HG02852 (cell line): ENCODE results near the gene MAN2A2.

Source experiments
- ATAC-seq: cut with Tn5 transposase; IDR thresholded peaks from one replicate; pipeline ENCODE4 v1.9.1; 2021; ENCODE audit warnings: mild to moderate bottlenecking, moderate library complexity; ENCODE audit not compliant: unreplicated experiment

MAN2A2 gene

GRCh38 chr15:90957791-90958190, 54.7 kb downstream of the MAN2A2 start:
- no peak for ATAC-seq

GRCh38 chr15:90959028-90959595, 56.0 kb downstream of the MAN2A2 start:
- no peak for ATAC-seq

- no peak for ATAC-seq
Observed at GRCh38 chr15:90959894-90960293, 56.8 kb downstream of the MAN2A2 start.

GRCh38 chr15:90960298-90961091, 57.4 kb downstream of the MAN2A2 start:
- ATAC-seq: no peak

- no peak for ATAC-seq
Observed at GRCh38 chr15:90962021-90962420, 58.9 kb downstream of the MAN2A2 start.

GRCh38 chr15:90966262-90966661, 63.2 kb downstream of the MAN2A2 start:
- ATAC-seq: no peak

GRCh38 chr15:90967206-90967605, 64.1 kb downstream of the MAN2A2 start:
- no peak for ATAC-seq

- ATAC-seq: no peak
Observed at GRCh38 chr15:90968434-90968833, 65.3 kb downstream of the MAN2A2 start.

GRCh38 chr15:90970274-90970673, 67.2 kb downstream of the MAN2A2 start:
- no peak for ATAC-seq

GRCh38 chr15:90972133-90972532, 69.0 kb downstream of the MAN2A2 start:
- no peak for ATAC-seq
